ENCODE results near the gene GJA3.

The GJA3 gene

DNA sequence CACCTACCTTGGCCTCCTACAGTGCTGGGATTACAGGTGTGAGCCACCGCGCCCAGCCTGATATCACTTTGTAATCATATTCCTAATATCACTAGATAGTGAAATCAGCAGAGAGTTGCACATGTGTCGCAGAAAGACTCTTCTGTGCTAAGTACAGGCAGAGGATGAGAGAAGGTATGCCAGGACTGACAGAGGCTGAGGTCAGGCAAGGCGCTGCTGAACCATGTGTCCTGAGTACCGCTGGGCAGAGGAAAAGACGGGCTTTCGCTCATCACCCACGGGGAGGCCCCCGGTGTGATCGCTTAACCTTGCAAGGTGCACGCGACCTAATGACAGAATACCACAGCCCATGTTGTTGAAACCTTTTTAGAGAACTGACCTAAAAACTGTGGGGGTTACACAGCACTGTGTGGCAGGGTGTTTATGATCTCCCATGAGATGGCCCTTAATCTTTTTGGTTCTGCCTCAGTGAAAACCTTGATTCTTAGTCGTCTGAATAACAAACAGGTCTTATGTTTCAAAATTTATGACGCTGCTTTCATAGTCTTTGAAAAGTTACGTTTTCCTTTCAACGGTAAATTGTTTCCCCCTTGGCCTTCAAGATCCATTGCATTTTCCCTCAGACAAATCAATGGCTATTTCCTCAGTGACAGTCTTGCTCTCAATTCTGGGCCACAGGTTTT, 12.2 kb downstream of the GJA3 start:
- DNase-seq, result no peak

DNA sequence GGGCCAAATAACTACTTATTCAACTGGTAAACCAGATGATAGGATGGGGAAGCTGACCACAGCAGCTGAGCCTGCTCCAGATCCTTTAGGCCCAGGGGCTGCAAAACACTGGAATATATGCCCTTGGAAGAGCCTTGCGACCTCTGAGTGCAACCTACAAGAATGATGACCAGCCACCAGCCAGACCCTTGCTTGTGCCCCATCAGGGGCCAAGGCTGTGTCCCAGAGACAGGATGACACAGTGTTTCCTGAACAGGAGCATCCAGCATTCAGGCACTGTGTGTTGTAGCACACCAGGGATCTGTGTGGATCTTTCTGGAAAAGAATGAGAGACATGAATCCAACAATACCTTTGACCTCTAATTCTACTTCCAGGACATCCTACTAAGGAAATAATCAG, 14.5 kb downstream of the GJA3 start:
- no peak for DNase-seq

GRCh38 chr13:20145521-20145920, 15.3 kb downstream of the GJA3 start:
- DNase-seq, result no peak

DNA sequence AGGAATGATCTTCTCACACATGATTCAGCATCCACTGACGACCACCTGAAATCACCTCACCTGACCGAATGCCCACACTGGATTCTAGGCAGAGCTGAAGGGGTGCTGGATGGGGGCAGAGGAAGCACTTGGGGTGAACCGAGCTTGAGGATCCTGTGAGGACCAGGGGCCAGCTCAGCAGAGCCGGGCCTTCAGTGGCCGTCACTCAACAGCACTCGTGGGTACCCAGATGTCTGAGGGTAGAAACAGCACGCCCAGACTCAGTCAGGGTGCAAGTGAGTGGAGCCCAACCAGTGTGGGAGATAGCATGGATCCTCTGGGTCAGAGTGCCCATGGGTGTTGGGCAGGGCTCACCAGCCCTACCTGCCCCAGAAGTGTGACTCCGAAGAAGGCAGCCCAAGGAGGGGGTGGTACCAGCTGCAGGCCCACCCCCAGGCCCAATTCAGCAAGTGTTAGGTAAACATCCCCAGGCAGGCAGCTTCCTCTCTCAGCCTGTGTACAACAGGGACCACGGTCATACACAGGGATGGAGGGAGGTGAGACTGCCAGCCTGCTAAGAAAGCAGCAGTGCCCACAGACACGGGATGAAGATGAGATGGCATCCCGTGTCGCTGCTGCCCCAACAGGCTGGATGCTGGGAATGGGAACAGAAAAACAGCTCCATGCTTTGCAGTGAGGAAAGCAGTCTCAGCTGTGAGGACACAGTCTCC, 16.6 kb downstream of the GJA3 start:
- DNase-seq, result no peak

DNA sequence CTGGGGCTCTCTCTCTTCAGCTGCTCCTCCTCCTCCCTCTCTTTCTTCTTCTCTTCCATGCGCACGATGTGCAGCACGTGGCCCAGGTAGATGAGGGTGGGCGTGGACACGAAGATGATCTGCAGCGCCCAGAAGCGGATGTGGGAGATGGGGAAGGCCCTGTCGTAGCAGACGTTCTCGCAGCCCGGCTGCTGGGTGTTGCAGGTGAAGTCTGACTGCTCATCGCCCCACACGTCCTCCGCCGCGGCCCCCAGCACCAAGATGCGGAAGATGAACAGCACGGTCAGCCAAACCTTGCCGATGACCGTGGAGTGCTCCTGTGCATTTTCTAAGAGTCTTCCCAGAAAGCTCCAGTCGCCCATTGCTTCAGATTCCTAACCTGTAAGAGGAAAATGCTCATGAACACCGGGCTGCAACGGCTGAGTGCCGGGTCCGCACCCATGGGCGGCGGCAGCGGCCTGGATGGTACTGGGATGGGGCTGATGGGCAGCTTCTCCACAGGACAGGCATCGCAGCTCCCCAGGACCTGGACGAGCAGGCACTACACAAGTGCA, 17.8 kb downstream of the GJA3 start:
- DNase-seq, result no peak

GRCh38 chr13:20142023-20142926, 18.6 kb downstream of the GJA3 start:
- DNase-seq, result no peak

DNA sequence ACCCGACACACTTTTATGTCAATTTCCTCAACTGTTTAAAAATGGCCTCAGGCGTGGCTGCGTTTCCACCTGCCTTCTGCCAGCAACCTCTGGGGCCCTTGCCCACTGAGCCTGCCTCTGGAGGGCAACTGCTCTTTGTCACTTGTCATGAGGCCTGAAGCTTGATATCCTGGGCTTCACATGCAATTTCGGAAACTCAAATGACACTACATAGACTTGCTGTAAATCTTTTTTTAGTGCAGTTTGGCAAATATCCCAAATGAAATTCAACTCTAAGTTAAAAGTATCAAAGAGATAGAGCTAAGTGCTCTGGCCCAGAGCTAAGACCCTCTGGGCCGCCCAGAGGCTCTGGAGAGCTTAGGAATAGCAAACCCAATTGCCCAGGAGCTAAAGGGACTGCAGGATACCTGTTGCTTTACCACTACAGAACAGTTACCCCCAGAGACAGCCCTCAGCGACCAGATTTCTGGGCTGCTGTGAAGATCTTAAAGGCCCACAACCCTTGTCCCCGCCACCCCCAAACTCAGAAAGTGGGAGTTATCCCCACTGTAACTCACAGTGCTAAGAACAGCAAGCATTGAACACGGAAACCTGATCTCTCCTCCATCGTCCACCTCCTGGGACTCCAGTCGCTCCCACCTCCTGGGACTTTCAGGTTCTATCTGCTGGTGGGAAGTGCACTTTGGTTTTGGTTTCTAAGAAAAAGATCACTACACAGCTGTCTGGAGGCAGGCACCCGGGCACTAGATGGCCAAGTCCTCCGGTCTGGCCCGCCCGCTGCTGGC, 19.4 kb downstream of the GJA3 start:
- DNase-seq, result no peak

- no peak for DNase-seq
Measured at GRCh38 chr13:20140487-20140886, 20.4 kb downstream of the GJA3 start.

- DNase-seq, result no peak
Measured at GRCh38 chr13:20137875-20138274, 23.0 kb downstream of the GJA3 start.

GRCh38 chr13:20136781-20137703, 23.8 kb downstream of the GJA3 start:
- DNase-seq, result no peak

DNA sequence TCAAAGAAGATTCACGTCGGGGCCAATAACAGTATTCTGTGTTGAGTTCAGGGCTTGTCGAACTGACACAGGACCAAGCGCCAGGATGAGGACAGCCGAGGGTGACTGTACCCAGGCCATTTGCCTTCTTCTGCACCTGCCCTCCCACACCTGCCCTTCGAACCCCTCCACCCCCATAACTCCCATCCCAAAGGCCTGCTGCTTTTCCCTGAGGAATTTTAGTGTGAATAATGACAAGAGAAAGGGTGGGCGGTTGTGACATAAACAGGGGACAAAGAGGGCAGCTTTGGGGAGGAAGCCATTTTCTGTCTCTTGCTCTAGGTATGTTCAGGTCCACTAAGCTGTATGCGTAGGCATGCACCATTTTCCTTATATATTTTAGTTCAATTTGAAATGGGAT, 26.1 kb downstream of the GJA3 start:
- DNase-seq, result no peak

- no peak for DNase-seq
Measured at GRCh38 chr13:20132052-20132634, 28.7 kb downstream of the GJA3 start.

- no peak for DNase-seq
Measured at GRCh38 chr13:20131057-20131832, 29.6 kb downstream of the GJA3 start.

GRCh38 chr13:20130652-20131051, 30.2 kb downstream of the GJA3 start:
- DNase-seq, result no peak

GRCh38 chr13:20130012-20130411, 30.8 kb downstream of the GJA3 start:
- DNase-seq, result no peak

DNA sequence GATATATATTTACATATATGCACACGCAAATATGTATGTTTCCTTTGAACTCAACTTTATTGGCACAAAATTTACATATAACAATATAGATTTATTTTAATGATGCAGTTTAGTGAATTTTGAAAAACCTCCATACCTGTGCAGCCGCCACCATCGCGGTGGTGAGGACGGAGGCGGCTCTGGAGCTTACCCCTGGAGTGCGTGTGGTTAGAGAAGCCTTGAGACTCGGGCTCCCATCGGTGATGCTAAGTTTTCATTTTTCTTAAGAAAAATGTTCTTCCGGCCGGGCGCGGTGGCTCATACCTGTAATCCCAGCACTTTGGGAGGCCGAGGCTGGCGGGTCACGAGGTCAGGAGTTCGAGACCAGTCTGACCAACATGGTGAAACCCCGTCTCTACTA, 31.8 kb downstream of the GJA3 start:
- no peak for DNase-seq

- DNase-seq, result no peak
Measured at GRCh38 chr13:20128459-20128931, 32.4 kb downstream of the GJA3 start.

GRCh38 chr13:20127562-20128458, 33.0 kb downstream of the GJA3 start:
- DNase-seq, result no peak

DNA sequence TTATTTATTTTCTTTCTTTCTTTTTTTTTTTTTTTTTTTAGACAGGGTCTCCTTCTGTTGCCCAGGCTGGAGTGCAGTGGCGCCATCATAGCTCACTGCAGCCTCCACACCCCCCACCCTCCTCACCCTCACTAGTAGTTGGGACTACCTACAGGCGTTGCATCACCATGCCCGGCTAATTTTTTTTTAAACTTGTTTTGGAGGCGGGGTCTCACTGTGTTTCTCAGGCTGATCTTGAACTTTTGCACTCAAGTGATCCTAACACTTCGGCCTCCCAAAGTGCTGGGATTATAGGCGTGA, 33.6 kb downstream of the GJA3 start:
- DNase-seq, result no peak
